HG03196 (cell line): ENCODE measurements around the gene ZBTB16.

Experiments
- ATAC-seq: cut with Tn5 transposase; IDR thresholded peaks from one replicate; pipeline ENCODE4 v1.9.1; 2021; ENCODE audit not compliant: unreplicated experiment

Gene ZBTB16

GRCh38 chr11:114273890-114274635 is 214.6 kb downstream of the ZBTB16 start:
- ATAC-seq, result no peak

- no peak for ATAC-seq
Observed at GRCh38 chr11:114274637-114275036, 215.1 kb downstream of the ZBTB16 start.

- no peak for ATAC-seq
Observed at GRCh38 chr11:114275280-114275679, 215.8 kb downstream of the ZBTB16 start.

- no peak for ATAC-seq
Observed at GRCh38 chr11:114276077-114276476, 216.6 kb downstream of the ZBTB16 start.

- ATAC-seq, result no peak
Observed at GRCh38 chr11:114277637-114278341, 218.3 kb downstream of the ZBTB16 start.

GRCh38 chr11:114278342-114279065 is 219.0 kb downstream of the ZBTB16 start:
- ATAC-seq, result no peak

GRCh38 chr11:114279792-114280546 is 220.5 kb downstream of the ZBTB16 start:
- ATAC-seq, result no peak

- no peak for ATAC-seq
Observed at GRCh38 chr11:114280696-114281095, 221.2 kb downstream of the ZBTB16 start.

- no peak for ATAC-seq
Observed at GRCh38 chr11:114281388-114281956, 222.0 kb downstream of the ZBTB16 start.

GRCh38 chr11:114282488-114282887 is 223.0 kb downstream of the ZBTB16 start:
- ATAC-seq, result no peak

- ATAC-seq, result no peak
Observed at GRCh38 chr11:114283422-114283821, 223.9 kb downstream of the ZBTB16 start.

- no peak for ATAC-seq
Observed at GRCh38 chr11:114284021-114284420, 224.5 kb downstream of the ZBTB16 start.

GRCh38 chr11:114284914-114285313 is 225.4 kb downstream of the ZBTB16 start:
- ATAC-seq, result no peak

GRCh38 chr11:114285599-114285998 is 226.1 kb downstream of the ZBTB16 start:
- ATAC-seq, result no peak

- no peak for ATAC-seq
Observed at GRCh38 chr11:114286229-114286628, 226.7 kb downstream of the ZBTB16 start.

- ATAC-seq, result no peak
Observed at GRCh38 chr11:114287154-114287553, 227.6 kb downstream of the ZBTB16 start.

GRCh38 chr11:114288136-114288535 is 228.6 kb downstream of the ZBTB16 start:
- no peak for ATAC-seq

GRCh38 chr11:114289779-114290178 is 230.3 kb downstream of the ZBTB16 start:
- no peak for ATAC-seq

- ATAC-seq, result no peak
Observed at GRCh38 chr11:114290503-114291235, 231.2 kb downstream of the ZBTB16 start.

- ATAC-seq, result no peak
Observed at GRCh38 chr11:114291381-114291780, 231.9 kb downstream of the ZBTB16 start.
